Stimulated activated CD4-positive, alpha-beta T cell treated with anti-CD3 and anti-CD28 coated beads, TNF-alpha, amount 100 ng/mL, for 4 hours (primary cell): Measurements from ENCODE around the gene SDR42E1.

Source experiments
- DNase-seq, 3 experiments: peaks; one replicate each; pipeline ENCODE4 v3.0.0-alpha.2; 2020; ENCODE audit warnings: low read depth in 3 of 3

SDR42E1 gene

DNA sequence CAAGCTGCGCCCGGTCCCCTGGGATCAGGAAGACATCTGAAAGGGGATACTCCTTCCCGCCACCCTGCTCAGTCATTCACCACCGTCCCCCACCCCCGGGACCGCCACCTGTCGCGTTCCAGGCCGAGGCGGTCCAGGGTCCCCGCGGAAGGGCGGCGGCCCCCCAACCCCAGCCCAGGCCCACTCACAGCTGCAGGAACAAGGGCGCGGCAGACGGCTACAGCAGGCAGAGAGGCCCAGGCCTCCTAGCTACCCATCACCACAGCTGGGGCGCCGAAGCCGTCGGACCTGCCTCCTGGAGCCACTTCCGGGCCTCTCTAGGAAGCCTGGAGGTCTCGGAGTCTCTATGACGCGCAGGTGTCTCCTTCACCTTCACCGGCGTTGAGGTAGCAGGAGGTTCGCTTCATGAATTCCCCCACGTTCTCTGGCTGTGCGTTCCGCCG lies at the start of gene SDR42E1:
SDR42E1 (minus strand) TSS at position 272 of the 443 bp plus-strand sequence. CDS start 10,612 bp downstream, outside the sequence.
- peak; percentile 13 to 40 (median 39) for DNase-seq

GRCh38 chr16:82059983-82060421 lies 48.7 kb upstream of the SDR42E1 start:
- DNase-seq = no peak

GRCh38 chr16:82059161-82059982 lies 48.1 kb upstream of the SDR42E1 start:
- no peak for DNase-seq

GRCh38 chr16:82056550-82056896 lies 45.3 kb upstream of the SDR42E1 start:
- DNase-seq = no peak

DNA sequence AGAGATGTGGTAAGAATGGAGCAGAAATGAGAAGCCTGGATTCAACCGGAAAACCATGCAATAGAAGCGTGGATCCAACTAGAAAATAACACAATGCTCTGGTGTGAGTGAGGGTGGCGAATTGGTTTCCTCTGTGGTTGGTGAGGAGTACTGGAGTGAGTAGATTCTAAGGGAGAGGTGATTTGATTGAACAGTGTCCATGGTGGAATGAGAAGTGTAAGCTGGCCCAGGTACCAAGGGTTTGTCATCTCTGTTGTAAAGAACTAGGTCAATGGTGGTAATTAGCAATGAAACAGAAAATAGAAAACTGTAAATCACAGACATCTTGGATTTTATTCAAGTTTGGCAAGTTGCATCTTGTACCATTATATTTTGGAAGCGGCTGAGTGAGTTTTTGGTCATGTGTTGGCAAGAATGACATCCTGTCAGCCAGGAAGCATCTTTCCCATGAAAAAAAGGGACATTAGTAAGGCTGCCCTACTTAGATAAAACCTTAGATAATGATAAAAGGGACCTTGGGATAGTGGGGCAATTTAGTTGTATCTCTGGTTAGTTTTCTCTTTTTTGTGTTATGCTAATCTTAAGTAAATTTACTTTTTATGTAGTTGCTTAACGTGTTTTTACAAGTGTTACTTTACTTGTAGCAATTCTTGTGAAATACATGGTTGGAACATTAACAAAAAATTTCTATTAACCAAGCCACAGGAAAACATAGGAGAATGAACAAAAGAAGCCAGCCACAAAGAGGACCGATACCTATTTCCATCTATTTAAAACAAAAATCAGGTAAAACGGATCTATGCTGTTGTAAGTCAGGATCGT lies 44.7 kb upstream of the SDR42E1 start:
- no peak for DNase-seq

GRCh38 chr16:82055117-82055516 lies 43.8 kb upstream of the SDR42E1 start:
- no peak for DNase-seq

GRCh38 chr16:82051656-82052055 lies 40.4 kb upstream of the SDR42E1 start:
- no peak for DNase-seq

- no peak for DNase-seq
Observed at GRCh38 chr16:82050909-82051357, 39.7 kb upstream of the SDR42E1 start.

DNA sequence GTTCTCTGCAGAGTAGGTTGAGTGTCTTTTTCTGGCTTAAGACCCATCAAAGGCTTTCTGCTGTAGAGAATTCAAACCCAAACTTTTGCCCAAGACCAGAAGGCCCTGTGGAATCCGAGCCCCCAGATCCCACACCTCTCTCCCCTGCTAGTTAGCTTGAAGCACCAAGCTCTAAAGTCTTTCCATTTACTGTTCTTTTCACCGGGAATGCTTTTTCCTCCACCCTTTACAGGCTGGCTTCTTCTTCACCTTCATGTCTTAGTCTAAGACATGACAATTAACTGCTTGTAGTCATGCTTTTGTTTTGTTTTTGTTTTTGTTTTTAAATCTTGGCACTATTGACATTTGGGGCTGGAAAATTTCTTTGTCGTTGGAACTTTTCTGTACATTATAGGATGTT lies 39.2 kb upstream of the SDR42E1 start:
- no peak for DNase-seq

- DNase-seq = no peak
Observed at GRCh38 chr16:82049484-82049883, 38.2 kb upstream of the SDR42E1 start.

GRCh38 chr16:82047787-82048186 lies 36.5 kb upstream of the SDR42E1 start:
- no peak for DNase-seq

GRCh38 chr16:82047374-82047773 lies 36.1 kb upstream of the SDR42E1 start:
- no peak for DNase-seq

DNA sequence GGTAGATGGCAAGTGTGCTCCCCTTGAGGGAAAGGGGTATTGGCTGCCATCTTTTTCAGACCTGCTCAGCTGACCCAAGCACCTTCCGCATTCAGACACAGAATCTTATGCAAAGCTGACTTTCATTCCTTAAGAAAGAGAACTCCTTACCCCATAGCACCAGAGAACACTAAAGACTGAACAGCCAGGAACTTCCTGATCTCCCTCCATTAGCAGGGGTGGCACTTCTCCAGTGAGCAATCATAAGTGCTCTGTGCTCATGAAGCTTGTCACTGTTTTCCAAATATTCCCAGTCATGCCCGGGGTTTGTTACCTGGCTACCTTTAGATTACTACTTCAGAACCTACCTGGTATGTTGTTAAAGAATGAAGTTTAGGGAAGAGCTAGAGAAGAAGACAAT lies 35.7 kb upstream of the SDR42E1 start:
- DNase-seq = no peak

DNA sequence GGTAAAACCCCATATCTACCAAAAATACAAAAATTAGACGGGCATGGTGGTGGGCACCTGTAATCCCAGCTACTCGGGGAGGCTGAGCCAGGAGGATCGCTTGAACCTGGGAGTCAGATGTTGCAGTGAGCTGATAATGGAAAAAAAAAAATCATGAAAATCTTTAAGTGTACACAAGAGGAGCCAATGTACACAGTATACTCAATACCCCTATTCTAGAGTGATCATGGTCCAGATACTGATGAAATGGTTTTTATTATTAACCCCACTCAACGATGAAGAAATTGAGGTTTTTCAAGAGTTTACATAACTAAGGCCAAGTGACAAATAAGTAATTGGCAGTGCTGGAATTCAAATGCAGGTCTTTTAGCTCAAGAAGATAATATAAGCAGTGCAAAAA lies 35.3 kb upstream of the SDR42E1 start:
- DNase-seq = no peak

DNA sequence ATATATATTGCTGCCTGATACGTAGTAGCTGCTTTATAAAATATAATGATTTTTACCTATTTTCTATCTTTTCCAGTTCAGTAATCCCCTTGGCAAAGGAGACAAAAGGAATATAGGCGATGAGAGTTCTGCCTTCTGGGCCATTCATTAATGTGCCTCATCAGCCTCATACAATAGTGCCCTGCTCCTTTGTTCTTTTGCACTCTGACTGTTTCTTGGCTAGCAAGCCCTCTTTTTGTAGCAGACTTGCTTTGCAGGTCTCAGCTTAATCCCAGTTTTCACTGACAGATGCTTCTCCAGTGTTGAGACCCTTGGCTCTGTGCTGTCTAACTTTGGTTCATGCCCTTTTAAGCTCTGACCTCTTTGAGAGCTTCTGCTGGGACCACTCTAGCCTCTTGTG lies 34.2 kb upstream of the SDR42E1 start:
- DNase-seq = no peak

GRCh38 chr16:82044585-82044911 lies 33.3 kb upstream of the SDR42E1 start:
- DNase-seq = no peak

DNA sequence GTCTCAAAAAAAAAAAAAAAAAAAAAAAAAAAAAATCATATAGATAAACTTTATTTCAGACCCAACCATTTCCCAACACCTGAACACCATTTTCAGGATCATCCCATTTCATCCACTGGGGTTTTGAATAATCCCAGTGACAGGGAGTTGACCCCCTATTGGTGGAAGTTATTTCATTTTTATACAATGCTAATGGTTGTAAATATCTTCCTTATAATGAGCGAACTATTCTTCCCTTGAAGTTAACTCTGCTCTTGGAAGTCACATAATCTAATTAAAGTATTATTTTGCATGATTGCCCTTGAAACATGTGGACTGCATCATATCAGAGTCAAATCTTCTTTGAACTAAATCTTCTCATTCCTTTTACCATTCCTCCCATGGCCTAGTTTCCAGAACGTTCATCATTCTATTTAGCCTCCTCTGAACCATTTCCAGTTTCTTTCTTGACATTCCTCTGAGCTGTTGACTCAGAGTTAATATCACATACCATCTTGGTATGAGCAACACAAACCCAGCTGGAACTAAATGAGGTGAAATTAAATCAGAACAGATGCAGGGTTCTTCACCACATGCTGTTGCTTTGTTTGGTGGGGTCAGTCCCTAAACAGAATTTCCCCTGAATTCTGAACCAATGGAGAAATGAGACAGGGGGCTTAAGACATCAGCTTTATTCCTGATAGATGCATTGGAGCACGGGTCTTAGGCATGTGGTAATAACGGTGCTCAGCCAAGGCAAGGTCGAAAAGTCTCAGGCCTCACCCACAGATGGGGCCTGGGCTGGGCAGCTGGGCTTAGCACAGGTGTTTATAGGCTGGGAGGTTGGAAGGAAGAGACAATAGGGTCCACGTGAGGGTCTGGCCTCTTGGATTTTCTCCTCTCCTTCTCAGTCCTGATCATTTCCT lies 32.7 kb upstream of the SDR42E1 start:
- DNase-seq = no peak

DNA sequence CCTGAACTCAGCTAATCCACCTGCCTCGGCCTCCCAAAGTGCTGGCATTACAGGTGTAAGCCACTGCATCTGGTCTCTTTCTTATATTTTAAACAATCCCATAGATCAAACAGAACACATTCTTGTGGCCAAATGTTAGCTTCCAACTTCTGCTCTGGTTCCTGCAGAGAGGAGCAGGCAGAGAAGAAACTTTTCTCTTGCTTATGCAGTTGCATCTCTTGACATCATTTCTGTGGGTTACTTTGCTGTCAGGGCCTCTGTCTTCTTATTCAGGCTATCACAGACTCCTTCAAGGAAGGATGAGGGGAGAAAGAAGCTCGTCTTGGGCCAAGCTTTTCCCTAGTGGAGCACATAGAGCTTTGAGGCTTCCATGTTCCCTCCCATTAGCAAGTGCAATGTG lies 31.6 kb upstream of the SDR42E1 start:
- DNase-seq = no peak

DNA sequence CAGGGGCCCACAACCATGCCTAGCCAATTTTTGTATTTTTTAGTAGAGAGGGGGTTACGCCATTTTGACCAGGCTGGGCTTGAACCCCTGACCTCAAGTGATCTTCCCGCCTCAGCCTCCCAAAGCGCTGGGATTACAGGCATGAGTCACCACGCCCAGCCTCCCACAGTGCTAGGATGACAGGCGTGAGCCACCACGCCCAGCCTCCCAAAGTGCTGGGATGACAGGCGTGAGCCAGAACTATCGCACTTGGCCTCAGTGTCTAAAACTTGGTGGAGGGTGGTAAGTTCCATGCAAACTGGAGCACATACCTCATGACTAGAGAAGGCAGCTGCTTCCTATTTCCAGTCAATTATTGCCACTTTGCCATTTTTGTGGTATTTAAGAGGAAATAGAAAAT lies 30.9 kb upstream of the SDR42E1 start:
- no peak for DNase-seq

DNA sequence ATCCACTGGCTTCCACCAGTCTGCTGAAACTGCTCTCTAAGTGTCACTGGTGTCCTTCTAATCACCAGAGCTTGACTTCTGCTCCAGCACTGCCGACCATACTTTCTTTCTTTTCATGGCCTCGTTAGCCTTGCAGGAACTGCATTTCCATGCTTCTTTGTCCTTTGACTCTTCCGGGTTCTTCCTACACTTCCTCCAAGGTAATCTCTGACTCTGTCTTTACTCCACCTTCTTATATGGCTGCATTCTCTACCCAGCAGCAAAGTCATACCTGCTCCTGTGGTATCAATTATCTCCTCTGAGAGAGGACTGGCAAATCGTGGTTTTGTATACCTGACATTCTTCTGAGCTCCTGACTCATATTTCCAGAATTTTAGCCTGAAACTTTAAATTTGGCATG lies 30.3 kb upstream of the SDR42E1 start:
- DNase-seq = no peak

DNA sequence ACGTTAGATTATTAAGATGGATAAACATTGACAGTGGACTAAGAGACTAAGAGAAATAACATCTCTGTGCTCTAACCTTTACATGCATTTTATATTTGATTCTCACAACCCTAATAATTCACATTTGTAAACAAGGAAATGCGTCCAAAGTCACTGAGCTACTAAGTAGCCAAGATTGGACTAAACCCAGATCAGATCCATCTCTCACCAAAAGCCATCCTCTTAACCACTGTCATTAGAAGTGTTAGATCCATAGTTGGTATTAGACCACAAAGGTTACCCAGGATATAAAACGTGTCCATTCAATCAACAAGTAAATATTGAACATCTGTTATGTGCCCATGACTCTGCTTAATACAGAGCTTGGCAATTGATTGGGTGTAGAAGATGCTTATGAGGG lies 29.0 kb upstream of the SDR42E1 start:
- DNase-seq = no peak

GRCh38 chr16:82037666-82038065 lies 26.4 kb upstream of the SDR42E1 start:
- DNase-seq = no peak
